DND-41 (cell line): ENCODE results near the gene LDLRAP1.

Experiments
- ATAC-seq: fragments of 200-7000 bp; cut with Tn5 transposase; 3 replicates; pipeline ENCODE4 v1.9.1; 2021; ENCODE audit warnings: low read depth; ENCODE audit not compliant: insufficient read depth
- DNase-seq: peaks from one replicate; pipeline ENCODE4 v3.0.0-alpha.2; 2020
- H2AFZ ChIP-seq: 2 replicates; pipeline ENCODE4 v1.6.0; 2012; ENCODE audit warnings: low read depth, low read length
- H3K27ac ChIP-seq: 2 replicates; pipeline ENCODE4 v1.5.1; 2012; ENCODE audit warnings: low read length, inconsistent platforms
- H3K27me3 ChIP-seq: fragments of 200-600 bp; sonication (generic); 2 replicates; pipeline ENCODE4 v1.6.0; 2012; ENCODE audit warnings: low read length, mild to moderate bottlenecking, inconsistent platforms; ENCODE audit not compliant: insufficient read depth, poor library complexity
- H3K36me3 ChIP-seq: 2 replicates; pipeline ENCODE4 v1.5.1; 2012; ENCODE audit warnings: low read length, inconsistent platforms; ENCODE audit not compliant: insufficient read depth
- H3K4me1 ChIP-seq: 2 replicates; pipeline ENCODE4 v1.5.1; 2012; ENCODE audit warnings: mild to moderate bottlenecking, low read length; ENCODE audit not compliant: insufficient read depth
- H3K4me2 ChIP-seq: 2 replicates; pipeline ENCODE4 v1.6.0; 2012; ENCODE audit warnings: mild to moderate bottlenecking, moderate library complexity, low read length, inconsistent platforms; ENCODE audit not compliant: insufficient read depth
- H3K4me3 ChIP-seq, 2 experiments: fragments of 200-600 bp in 1 of 2; shearing (Covaris generic) in 1 of 2; 2 replicates each; pipeline ENCODE4 v1.5.1; 2012 to 2016; ENCODE audit warnings: inconsistent platforms in 2 of 2, low read length in 2 of 2, mild to moderate bottlenecking in 2 of 2, low read depth in 1 of 2, moderate library complexity in 1 of 2
- H3K79me2 ChIP-seq: 2 replicates; pipeline ENCODE4 v1.6.0; 2012; ENCODE audit warnings: low read length, inconsistent platforms; ENCODE audit not compliant: insufficient read depth
- H3K9ac ChIP-seq: 2 replicates; pipeline ENCODE4 v1.6.0; 2012; ENCODE audit warnings: low read depth, mild to moderate bottlenecking, inconsistent platforms, low read length, moderate library complexity
- H3K9me3 ChIP-seq: 2 replicates; pipeline ENCODE4 v1.5.1; 2012; ENCODE audit warnings: low read length, moderate library complexity, mild to moderate bottlenecking, inconsistent platforms; ENCODE audit not compliant: insufficient read depth, severe bottlenecking
- H4K20me1 ChIP-seq: 2 replicates; pipeline ENCODE4 v1.6.0; 2012; ENCODE audit warnings: low read length; ENCODE audit not compliant: insufficient read depth
- EZH2 ChIP-seq: IDR thresholded peaks from 3 replicates; pipeline ENCODE4 v1.6.1; 2012; ENCODE audit warnings: borderline replicate concordance, low read depth, mild to moderate bottlenecking, moderate library complexity, low read length, inconsistent platforms; ENCODE audit not compliant: severe bottlenecking
- TF ChIP-seq, protein P1 (sequence below): IDR thresholded peaks from 2 replicates; pipeline ENCODE4 v1.5.1; 2012; ENCODE audit warnings: borderline replicate concordance, low read length, moderate library complexity, mild to moderate bottlenecking; ENCODE audit not compliant: poor library complexity, severe bottlenecking; ENCODE audit errors: extremely low read depth

Gene LDLRAP1

DNA sequence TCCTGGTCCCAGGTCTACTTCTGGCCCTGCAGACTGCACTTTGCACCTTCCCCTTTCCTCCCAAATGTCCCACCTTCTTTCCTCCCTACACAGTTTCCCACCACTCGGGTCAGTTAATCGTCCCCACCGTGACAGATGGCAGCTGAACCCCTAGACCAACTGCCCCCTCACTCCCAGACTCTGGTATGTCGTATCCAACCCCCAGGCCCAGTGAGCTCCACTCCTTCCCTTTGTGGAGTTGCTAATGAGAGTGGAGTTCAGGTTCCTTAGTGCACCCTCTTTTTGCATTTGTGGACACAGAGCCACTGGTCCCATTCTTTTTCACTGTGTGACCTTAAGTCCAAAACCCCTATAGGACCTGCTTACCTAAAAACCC lies 75.0 kb downstream of the LDLRAP1 start:
- Histone ChIP-seq H3K27me3 (peaks cover 64% of the 10 kb centered on the region), H4K20me1 (peaks cover 16% of the 10 kb centered on the region), H3K27ac (no peak overlapping the region), H3K4me2 (no peak overlapping the region), H3K79me2 (no peaks in the 10 kb centered on the region), H2AFZ (no peak overlapping the region), H3K4me1 (peaks cover 15% of the 10 kb centered on the region), H3K9ac (no peak overlapping the region), H3K9me3 (no peaks in the 10 kb centered on the region), H3K4me3 (no peak overlapping the region), H3K36me3 (no peaks in the 10 kb centered on the region)
- ATAC-seq (no peak), DNase-seq (no peak)
- TF ChIP-seq, protein P1, sequence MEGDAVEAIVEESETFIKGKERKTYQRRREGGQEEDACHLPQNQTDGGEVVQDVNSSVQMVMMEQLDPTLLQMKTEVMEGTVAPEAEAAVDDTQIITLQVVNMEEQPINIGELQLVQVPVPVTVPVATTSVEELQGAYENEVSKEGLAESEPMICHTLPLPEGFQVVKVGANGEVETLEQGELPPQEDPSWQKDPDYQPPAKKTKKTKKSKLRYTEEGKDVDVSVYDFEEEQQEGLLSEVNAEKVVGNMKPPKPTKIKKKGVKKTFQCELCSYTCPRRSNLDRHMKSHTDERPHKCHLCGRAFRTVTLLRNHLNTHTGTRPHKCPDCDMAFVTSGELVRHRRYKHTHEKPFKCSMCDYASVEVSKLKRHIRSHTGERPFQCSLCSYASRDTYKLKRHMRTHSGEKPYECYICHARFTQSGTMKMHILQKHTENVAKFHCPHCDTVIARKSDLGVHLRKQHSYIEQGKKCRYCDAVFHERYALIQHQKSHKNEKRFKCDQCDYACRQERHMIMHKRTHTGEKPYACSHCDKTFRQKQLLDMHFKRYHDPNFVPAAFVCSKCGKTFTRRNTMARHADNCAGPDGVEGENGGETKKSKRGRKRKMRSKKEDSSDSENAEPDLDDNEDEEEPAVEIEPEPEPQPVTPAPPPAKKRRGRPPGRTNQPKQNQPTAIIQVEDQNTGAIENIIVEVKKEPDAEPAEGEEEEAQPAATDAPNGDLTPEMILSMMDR: no peak
- no peak for TF ChIP-seq EZH2
